GM12873 (cell line): ENCODE measurements around the gene TSC2.

Experiments
- TF ChIP-seq, protein P1 (sequence below): IDR thresholded peaks from 2 replicates; pipeline ENCODE4 v1.5.1; 2012; ENCODE audit warnings: low read depth, mild to moderate bottlenecking, moderate library complexity, low read length, control low read depth; ENCODE audit not compliant: insufficient read depth; ENCODE audit errors: missing control alignments

TSC2 gene

DNA sequence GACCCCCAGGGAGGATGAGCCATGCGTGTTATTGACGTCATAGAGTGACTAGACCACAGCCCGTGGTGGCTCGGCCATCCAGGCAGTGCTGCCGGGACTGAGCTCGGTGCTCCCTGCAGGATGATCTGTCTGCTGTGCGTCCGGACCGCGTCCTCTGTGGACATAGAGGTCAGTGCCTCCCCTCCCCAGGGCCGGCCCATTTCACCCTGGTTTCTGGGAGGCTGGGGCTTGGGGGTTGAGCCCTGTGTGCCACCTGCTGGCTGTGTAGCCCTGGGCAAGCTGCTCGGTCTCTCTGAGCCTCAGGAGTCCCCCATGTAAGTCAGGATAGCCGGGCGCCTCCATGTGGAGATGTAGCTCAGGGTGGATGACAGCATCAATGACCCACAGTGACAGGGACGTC is 8.3 kb downstream of the TSC2 start:
- TF ChIP-seq, protein P1, sequence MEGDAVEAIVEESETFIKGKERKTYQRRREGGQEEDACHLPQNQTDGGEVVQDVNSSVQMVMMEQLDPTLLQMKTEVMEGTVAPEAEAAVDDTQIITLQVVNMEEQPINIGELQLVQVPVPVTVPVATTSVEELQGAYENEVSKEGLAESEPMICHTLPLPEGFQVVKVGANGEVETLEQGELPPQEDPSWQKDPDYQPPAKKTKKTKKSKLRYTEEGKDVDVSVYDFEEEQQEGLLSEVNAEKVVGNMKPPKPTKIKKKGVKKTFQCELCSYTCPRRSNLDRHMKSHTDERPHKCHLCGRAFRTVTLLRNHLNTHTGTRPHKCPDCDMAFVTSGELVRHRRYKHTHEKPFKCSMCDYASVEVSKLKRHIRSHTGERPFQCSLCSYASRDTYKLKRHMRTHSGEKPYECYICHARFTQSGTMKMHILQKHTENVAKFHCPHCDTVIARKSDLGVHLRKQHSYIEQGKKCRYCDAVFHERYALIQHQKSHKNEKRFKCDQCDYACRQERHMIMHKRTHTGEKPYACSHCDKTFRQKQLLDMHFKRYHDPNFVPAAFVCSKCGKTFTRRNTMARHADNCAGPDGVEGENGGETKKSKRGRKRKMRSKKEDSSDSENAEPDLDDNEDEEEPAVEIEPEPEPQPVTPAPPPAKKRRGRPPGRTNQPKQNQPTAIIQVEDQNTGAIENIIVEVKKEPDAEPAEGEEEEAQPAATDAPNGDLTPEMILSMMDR: peak; percentile 15

DNA sequence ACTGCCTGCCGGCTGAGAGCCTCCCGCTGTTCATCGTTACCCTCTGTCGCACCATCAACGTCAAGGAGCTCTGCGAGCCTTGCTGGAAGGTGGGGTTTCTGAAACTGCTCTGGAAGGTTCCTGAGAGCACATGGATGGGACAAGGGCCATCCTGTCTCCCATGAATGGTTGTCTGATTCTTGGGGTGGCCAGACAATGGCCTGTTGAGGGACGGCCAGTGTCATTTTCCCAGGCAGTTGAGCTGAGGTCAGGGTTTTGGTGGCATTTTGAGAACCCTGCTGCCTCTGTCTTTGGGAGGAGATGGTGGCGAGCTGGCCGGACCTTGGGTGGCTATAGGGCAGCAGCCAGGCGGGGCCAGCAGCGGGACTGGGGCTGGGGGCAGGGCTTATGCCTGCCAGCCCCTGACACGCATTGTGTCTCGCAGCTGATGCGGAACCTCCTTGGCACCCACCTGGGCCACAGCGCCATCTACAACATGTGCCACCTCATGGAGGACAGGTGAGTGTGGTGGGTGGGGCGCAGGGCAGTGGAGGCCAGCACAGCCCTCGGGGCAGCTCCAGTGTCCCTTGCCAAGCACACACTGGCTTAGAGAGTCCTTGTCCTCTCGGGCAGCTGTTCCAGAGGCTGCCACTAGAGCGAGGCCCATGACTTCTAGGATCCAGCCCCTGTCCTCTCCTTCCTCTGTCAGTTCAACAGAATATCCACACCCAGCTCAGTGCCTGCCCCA is 9.1 kb downstream of the TSC2 start:
- TF ChIP-seq, protein P1: peak; percentile 31

DNA sequence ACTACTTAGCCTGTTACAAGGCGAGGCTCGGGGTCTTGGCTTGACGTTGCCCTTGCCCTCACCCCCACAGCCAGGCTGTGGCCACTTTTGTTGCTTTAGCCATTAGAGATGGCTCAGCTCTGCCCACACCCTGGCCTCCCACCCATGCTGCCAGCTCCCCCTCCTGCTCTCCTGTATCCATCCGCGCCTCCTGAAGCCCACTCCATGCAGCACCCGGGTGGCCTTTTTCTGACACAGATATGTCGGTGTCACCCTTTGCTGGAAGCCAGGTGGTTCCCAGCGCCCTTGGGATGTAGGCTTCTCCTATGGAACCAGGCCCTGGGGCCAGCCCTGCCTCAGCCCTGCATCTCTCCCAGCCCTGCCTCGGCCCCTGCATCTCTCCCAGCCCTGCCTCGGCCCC is 9.7 kb downstream of the TSC2 start:
- TF ChIP-seq, protein P1: no peak

DNA sequence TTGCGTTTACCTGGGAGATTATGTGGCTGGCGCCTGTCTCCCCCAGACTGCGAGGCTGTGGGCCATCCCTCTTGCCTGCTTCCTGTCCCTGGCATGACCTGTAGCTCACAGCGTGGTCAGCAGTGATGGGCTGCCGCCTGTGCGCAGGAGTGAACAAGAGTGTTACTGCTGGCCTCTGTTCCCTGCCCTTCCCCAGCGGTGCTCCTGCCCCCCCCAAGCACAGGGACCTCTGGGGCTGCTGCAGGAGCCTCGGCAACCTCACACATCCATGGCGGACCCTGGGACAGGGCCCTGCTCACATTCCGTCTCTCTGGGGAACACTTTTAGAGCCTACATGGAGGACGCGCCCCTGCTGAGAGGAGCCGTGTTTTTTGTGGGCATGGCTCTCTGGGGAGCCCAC is 10.6 kb downstream of the TSC2 start:
- TF ChIP-seq, protein P1: no peak

DNA sequence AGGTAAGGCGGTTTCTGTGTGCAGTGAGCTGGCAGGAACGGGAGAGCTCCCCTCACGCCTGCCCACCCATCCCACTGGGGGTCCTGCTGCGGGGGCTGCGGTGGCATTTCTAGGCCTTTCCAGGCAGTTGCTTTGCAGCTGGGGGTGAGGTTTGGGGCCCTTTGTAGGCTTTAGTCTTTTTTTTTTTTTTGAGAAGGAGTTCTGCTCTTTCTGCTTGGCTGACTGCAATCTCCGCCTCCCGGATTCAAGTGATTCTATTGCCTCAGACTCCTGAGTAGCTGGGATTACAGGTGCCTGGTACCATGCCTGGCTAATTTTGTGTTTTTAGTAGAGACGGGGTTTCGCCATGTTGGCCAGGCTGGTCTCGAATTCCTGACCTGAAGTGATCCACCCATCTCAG is 11.1 kb downstream of the TSC2 start:
- TF ChIP-seq, protein P1: no peak

DNA sequence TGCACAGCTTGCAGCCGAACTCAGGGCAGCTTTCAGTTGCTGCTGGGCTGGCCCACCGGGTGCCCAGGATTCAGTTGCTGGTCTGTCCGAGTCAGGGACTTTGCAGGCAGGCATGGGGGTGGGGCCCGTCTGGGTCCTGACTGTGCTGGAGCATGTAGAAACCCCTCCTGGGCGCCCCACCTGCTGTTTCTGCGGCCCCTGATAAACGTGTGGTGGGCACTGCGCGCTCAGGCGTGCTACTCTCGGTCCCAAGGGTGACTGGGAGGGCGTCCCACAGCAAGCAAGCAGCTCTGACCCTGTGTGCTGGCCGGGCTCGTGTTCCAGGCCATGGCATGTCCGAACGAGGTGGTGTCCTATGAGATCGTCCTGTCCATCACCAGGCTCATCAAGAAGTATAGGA is 12.6 kb downstream of the TSC2 start:
- TF ChIP-seq, protein P1: no peak

DNA sequence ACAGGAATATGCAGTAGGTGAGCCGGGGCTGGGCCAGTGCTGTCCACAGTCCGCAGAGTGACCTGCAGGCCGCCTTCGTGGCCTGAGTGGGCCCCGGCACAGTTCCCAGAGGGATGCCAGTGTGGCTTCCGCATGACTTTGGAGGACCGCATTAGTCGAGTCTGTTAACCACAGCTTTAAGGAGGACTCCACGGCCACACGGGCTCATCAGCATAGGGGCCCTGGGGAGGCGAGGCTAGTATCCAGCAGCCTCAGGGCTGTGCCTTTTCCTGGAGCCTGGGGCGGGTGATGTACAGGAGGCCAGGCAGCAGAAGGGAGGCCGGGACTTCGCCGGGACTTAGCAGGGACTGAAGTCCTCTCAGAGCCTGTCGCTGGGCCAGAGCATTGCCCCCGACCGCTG is 13.2 kb downstream of the TSC2 start:
- TF ChIP-seq, protein P1: no peak

DNA sequence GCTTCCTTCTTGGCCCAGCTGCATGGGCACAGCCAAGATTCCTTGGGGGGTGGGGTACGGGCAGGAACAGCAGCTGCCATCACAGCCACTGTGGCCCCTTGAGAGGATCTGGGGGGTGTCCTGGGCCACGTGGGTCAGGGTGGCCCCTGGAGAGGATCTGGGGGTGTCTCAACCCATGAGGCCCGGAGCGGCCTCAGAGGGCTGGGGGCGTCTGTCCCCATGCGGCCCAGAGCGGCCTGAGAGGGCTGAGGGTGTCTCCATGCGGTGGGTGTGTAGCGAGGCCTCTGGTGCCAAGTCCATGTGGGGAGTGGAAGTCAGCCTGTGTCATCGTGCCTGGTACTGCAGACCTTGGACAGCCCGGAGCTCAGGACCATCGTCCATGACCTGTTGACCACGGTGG is 13.7 kb downstream of the TSC2 start:
- TF ChIP-seq, protein P1: no peak
